K562 (cell line): ENCODE measurements around the gene VPS37D. TPM values are rescaled to one million over a fixed set of nuclear protein-coding genes. Genes with fewer than 3 reads are reported as not detected.

Experiments
- CBX5 ChIP-seq: IDR thresholded peaks from 2 replicates; pipeline ENCODE4 v1.6.1; 2014; ENCODE audit warnings: low read depth, borderline replicate concordance
- E4F1 ChIP-seq: fragments of 250-450 bp; sonication (Bioruptor Pico); IDR thresholded peaks from 2 replicates; pipeline ENCODE4 v1.5.0; 2021; ENCODE audit warnings: mild to moderate bottlenecking, borderline replicate concordance
- HNRNPUL1 ChIP-seq: fragments of 200-400 bp; formaldehyde crosslinking; IDR thresholded peaks from 2 replicates; pipeline ENCODE4 v1.6.1; 2017; ENCODE audit warnings: low read length
- SFPQ ChIP-seq: fragments of 200-400 bp; formaldehyde crosslinking; IDR thresholded peaks from 2 replicates; pipeline ENCODE4 v1.6.1; 2017; ENCODE audit warnings: mild to moderate bottlenecking, low read depth, low read length, moderate library complexity
- SPI1 ChIP-seq: IDR thresholded peaks from 2 replicates; pipeline ENCODE4 v1.6.1; 2011; ENCODE audit warnings: low read depth, low read length, control low read depth, borderline replicate concordance
- ZNF384 ChIP-seq: IDR thresholded peaks from 2 replicates; pipeline ENCODE4 v1.6.1; 2012; ENCODE audit warnings: low read depth, low read length, improper control_type of control experiment
- polyA plus RNA-seq, 8 experiments: library from polyadenylated mRNA; depleted of rRNA in 4 of 8; stranded (reverse) in 5 of 8; unstranded in 3 of 8; fragments of >200 nt; fragmentation: Nextera tagmentation in 2 of 8; fragmentation: Illumina TruSeq in 1 of 8; extraction: Ambion mirVana in 2 of 8; extraction: Trizol in 1 of 8; gene quantifications; 2 replicates each; pipeline versions ENCODE4 v1.2.1 to v1.2.3, GENCODE V29; 2011 to 2014; ENCODE audit warnings: inconsistent platforms in 1 of 8, missing spikeins in 1 of 8
- total RNA-seq, 7 experiments: library from RNA; depleted of rRNA in 6 of 7; stranded (reverse); fragments of >200 nt in 6 of 7; fragmentation: Illumina TruSeq in 2 of 7; extraction: Trizol in 2 of 7; gene quantifications; 2 replicates each; pipeline versions ENCODE4 v1.2.1 to v1.2.3, GENCODE V29; 2011 to 2021; ENCODE audit warnings: low replicate concordance in 1 of 7
- TF ChIP-seq, protein P1 (sequence below): sonication (generic); formaldehyde crosslinking; IDR thresholded peaks from 2 replicates; pipeline ENCODE4 v1.8.0; 2023; ENCODE audit warnings: missing genetic modification reagents, mild to moderate bottlenecking, borderline replicate concordance
- TF ChIP-seq, protein P2 (sequence below), 2 experiments: fragments of 450-650 bp; IDR thresholded peaks; 2 replicates each; pipeline ENCODE4 v1.6.1; 2018; ENCODE audit warnings: mild to moderate bottlenecking in 2 of 2, low read depth in 1 of 2; ENCODE audit not compliant: partially characterized antibody in 2 of 2

VPS37D gene
- total and polyA plus RNA-seq, 9 of the 15 experiments (the other 6 are each of a cell fraction or from before 2014, with no cell fraction given) = 0.25 to 2.3 (median 1.0) TPM; not detected in 3

DNA sequence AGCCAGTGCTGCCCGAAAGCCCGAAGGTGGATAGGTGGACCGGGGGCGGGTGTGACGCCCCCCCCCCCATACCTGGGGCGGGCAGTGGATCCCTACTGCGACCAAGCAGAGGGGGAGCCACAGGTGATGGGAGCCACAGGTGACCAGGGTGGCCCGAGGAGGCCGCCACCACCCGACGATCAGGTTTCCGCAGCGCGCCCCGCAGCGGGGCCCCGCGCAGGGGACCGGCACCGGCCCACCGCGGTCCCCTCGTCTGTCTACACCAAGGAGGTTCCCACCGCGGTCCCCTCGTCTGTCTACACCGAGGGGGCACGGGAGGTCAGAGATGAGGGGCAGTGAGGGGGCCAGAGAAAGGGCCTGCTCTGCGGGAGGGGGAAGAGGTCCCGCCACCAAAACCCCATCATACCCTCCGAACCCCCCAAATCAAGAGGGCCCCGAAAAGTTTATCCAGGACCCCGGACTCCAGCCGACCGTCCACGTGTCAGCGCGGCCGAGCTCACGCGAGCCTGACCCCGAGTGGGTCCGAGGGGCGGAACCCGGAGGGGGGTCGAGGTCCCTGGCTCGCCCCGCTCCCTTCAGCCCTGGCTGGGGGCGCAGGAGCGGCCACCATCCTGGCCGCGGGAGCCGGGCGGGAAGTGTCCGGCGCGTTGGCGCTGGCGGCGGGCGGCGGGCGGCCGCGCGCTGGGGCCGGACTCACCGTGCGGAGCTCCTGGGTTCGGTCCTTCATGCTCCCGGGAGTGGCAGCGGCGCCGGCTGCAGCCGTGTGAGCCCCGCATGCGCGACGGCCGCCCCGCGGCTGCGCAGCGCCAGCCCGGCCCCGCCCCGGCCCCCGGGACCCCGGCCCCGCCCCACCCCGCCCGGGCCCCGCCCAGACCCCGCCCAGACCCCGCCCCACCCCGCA lies 51.5 kb downstream of the VPS37D start, which contains the start of gene STX1A (continued):
- TF ChIP-seq, protein P1, sequence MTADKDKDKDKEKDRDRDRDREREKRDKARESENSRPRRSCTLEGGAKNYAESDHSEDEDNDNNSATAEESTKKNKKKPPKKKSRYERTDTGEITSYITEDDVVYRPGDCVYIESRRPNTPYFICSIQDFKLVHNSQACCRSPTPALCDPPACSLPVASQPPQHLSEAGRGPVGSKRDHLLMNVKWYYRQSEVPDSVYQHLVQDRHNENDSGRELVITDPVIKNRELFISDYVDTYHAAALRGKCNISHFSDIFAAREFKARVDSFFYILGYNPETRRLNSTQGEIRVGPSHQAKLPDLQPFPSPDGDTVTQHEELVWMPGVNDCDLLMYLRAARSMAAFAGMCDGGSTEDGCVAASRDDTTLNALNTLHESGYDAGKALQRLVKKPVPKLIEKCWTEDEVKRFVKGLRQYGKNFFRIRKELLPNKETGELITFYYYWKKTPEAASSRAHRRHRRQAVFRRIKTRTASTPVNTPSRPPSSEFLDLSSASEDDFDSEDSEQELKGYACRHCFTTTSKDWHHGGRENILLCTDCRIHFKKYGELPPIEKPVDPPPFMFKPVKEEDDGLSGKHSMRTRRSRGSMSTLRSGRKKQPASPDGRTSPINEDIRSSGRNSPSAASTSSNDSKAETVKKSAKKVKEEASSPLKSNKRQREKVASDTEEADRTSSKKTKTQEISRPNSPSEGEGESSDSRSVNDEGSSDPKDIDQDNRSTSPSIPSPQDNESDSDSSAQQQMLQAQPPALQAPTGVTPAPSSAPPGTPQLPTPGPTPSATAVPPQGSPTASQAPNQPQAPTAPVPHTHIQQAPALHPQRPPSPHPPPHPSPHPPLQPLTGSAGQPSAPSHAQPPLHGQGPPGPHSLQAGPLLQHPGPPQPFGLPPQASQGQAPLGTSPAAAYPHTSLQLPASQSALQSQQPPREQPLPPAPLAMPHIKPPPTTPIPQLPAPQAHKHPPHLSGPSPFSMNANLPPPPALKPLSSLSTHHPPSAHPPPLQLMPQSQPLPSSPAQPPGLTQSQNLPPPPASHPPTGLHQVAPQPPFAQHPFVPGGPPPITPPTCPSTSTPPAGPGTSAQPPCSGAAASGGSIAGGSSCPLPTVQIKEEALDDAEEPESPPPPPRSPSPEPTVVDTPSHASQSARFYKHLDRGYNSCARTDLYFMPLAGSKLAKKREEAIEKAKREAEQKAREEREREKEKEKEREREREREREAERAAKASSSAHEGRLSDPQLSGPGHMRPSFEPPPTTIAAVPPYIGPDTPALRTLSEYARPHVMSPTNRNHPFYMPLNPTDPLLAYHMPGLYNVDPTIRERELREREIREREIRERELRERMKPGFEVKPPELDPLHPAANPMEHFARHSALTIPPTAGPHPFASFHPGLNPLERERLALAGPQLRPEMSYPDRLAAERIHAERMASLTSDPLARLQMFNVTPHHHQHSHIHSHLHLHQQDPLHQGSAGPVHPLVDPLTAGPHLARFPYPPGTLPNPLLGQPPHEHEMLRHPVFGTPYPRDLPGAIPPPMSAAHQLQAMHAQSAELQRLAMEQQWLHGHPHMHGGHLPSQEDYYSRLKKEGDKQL (CRISPR knock-in tag) = peak; percentile 88; the same call in 1 of the 2 replicates
- TF ChIP-seq SFPQ = no peak
- no peak for TF ChIP-seq HNRNPUL1
- no peak for TF ChIP-seq CBX5
- no peak for TF ChIP-seq ZNF384
- peak; percentile 64; the same call in 1 of the 2 replicates for TF ChIP-seq E4F1 (CRISPR knock-in tag)
- TF ChIP-seq, protein P2, sequence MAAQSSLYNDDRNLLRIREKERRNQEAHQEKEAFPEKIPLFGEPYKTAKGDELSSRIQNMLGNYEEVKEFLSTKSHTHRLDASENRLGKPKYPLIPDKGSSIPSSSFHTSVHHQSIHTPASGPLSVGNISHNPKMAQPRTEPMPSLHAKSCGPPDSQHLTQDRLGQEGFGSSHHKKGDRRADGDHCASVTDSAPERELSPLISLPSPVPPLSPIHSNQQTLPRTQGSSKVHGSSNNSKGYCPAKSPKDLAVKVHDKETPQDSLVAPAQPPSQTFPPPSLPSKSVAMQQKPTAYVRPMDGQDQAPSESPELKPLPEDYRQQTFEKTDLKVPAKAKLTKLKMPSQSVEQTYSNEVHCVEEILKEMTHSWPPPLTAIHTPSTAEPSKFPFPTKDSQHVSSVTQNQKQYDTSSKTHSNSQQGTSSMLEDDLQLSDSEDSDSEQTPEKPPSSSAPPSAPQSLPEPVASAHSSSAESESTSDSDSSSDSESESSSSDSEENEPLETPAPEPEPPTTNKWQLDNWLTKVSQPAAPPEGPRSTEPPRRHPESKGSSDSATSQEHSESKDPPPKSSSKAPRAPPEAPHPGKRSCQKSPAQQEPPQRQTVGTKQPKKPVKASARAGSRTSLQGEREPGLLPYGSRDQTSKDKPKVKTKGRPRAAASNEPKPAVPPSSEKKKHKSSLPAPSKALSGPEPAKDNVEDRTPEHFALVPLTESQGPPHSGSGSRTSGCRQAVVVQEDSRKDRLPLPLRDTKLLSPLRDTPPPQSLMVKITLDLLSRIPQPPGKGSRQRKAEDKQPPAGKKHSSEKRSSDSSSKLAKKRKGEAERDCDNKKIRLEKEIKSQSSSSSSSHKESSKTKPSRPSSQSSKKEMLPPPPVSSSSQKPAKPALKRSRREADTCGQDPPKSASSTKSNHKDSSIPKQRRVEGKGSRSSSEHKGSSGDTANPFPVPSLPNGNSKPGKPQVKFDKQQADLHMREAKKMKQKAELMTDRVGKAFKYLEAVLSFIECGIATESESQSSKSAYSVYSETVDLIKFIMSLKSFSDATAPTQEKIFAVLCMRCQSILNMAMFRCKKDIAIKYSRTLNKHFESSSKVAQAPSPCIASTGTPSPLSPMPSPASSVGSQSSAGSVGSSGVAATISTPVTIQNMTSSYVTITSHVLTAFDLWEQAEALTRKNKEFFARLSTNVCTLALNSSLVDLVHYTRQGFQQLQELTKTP (IDR thresholded peaks at IDR 0.05; ENCODE audit: low read depth in 1 of 2, partially characterized antibody in 2 of 2) = no peak
- no peak for TF ChIP-seq SPI1
